HG03039 (cell line): ENCODE results near the gene RNASEH1.
"Not testable (repeated sequence)": the region's sequence is repeated elsewhere in the genome, so short reads cannot be mapped to it uniquely, and the experiment has no call there.

Source experiments
- ATAC-seq: cut with Tn5 transposase; IDR thresholded peaks from one replicate; pipeline ENCODE4 v1.9.1; 2021; ENCODE audit warnings: mild to moderate bottlenecking, moderate library complexity; ENCODE audit not compliant: unreplicated experiment

Gene RNASEH1

GRCh38 chr2:3522961-3523421, 35.1 kb downstream of the RNASEH1 start:
- ATAC-seq = no peak

DNA sequence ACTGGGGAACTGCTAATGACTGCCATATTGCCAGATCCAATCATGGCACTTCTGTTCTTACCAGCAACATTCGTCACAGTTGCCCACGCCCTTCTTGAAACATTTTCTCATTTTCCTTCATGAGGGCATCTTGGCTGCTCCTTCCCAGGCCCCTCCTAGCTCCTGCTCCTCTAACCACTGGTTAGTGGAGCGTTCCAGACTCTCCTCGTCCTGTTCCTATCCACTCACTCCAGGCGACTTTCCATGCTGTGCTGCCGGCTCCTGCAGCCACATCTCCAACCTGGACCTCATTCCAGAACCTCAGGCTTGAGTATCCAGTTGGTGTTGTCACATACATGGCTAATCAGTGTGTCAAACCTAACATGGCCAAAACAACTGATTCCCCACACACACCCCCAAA, 37.5 kb downstream of the RNASEH1 start:
- no peak for ATAC-seq

- ATAC-seq = peak; percentile 70
Observed at GRCh38 chr2:3519255-3520205, 38.6 kb downstream of the RNASEH1 start, which contains the start of gene ADI1. ADI1 (minus strand) TSS chr2:3519531; CDS start chr2:3519487, 44 bp downstream.

GRCh38 chr2:3518496-3519254, 39.5 kb downstream of the RNASEH1 start:
- ATAC-seq = peak; percentile 82

GRCh38 chr2:3517948-3518495, 40.1 kb downstream of the RNASEH1 start:
- ATAC-seq = no peak

GRCh38 chr2:3516831-3517230, 41.3 kb downstream of the RNASEH1 start:
- ATAC-seq = no peak

- not testable (repeated sequence) for ATAC-seq
Observed at GRCh38 chr2:3515438-3515837, 42.7 kb downstream of the RNASEH1 start.

GRCh38 chr2:3513026-3513810, 44.9 kb downstream of the RNASEH1 start:
- no peak for ATAC-seq

DNA sequence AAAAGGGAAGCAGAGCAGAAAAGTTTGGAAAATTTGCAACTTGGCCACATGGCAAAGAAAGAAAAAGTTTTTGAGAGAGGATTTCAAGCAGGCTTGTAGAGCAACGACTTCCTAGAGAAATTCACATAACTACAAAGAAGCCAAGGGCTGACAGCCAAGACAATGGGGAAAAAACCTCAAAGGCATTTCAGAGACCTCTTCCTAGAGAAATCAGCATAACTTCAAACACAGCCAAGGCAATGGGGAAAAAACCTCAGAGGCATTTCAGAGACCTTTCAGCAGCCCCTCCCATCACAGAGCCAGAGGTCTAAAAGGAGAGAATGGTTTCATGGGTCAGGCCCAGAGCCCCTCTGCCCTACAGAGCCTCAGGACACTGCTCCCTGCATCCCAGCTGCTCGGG, 46.0 kb downstream of the RNASEH1 start:
- ATAC-seq = no peak

DNA sequence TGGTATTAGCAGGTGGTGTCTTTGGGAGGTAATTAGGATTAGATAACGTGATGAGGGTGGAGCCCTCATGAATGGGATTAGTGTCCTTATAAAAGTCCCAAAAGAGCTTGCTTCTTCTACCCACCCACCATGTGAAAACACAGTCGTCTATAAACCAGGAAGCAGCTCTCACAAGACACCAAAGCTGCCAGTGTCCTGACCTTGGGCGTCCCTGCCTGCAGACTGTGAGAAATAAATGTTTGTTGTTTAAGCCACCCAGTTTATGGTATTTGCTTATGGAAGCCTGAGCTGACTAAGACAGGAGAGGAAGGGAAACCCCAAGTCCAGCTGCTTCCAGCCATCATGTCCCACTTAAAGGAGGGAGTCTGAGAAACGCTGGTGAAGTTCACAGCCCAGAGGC, 52.4 kb downstream of the RNASEH1 start:
- ATAC-seq = peak; percentile 78

- no peak for ATAC-seq
Observed at GRCh38 chr2:3504741-3505140, 53.4 kb downstream of the RNASEH1 start.

DNA sequence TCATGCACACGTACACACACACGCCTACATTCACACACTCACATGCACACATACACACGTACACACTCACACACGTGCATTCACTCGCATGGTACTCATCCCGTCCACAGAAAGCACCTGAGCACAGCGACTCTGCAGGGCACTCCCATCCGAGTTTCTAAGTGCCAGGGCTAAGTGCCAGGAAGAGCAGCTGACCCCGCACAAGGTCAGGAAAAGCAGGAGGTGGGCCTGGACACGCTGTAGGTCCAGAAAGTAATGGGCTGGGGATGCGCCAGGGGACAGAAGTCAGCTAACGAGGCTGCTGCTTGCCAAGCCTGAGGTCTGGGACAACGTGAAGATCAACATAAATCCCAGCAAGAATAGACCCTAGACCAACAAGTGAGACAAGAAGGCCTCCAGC, 54.6 kb downstream of the RNASEH1 start:
- no peak for ATAC-seq

GRCh38 chr2:3503046-3503445, 55.1 kb downstream of the RNASEH1 start:
- no peak for ATAC-seq

DNA sequence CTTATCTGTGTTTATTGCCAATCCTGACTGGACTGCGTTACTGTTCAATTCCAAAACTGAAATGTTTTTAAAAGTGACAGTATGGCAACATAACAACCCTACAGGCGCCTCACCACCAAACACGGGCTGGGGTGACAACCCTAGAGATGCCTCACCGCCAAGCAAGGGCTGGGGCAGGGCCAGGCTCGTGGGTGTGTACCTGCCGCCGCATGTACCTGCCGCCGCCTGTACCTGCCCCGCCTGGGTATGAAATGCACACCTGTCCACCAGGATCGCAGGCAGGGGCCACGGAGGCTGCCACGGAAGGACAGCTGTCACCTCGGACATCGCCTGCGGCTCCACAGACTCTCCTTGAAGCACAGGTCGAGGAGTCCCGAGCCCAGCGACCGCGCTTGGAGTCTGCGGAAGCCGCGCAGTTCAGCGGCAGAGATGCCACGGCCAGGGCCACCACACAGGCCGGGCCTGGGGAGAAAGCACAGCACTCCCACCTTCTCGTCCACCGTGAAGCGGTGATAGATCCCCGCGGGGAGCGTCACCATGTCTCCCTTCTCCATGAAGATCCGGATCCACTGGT, 57.7 kb downstream of the RNASEH1 start:
- ATAC-seq = no peak

GRCh38 chr2:3498783-3499394, 59.2 kb downstream of the RNASEH1 start:
- ATAC-seq = no peak

- not testable (repeated sequence) for ATAC-seq
Observed at GRCh38 chr2:3496708-3497080, 61.4 kb downstream of the RNASEH1 start.
